GM18526 (cell line): ENCODE data around the gene SMYD5.

ENCODE experiments used
- POLR2A ChIP-seq: IDR thresholded peaks from 3 replicates; pipeline ENCODE4 v1.6.1; 2011; ENCODE audit not compliant: insufficient read length; ENCODE audit errors: extremely low read depth

SMYD5 gene

GRCh38 chr2:73253901-73254300 lies 39.9 kb downstream of the SMYD5 start:
- no peak for TF ChIP-seq POLR2A

- no peak for TF ChIP-seq POLR2A
Observed at GRCh38 chr2:73254343-73255006, 40.4 kb downstream of the SMYD5 start.

DNA sequence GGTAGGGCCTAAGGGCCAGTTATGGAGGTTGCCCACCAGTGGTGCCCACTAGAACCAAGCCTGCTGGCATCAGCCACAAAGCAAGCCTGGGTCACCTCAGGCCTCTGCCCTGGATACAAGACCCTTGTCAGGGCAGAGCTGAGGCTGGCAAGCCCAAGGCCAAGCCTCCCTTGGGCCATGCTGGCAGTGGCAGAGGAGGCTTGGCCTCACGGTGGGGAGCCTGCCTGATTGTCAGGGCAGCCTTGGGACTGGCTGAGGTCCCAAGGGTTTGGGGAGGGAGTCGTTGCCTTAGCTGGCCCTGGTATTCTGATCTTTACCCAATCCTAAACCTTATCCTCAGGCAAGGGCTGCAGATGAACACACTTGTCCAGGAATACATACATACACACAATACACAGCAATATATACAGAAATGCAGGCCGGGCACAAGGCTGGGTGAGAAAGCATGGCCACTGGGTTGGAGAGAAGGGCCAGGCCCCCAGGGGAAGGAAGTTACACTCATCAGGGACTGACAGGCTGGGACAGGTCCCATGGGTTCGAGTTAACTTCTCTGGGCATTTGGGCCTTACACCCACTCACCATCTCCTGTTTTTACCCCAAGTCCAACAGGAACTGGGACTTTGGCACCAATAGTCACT lies 41.1 kb downstream of the SMYD5 start:
- no peak for TF ChIP-seq POLR2A

GRCh38 chr2:73255907-73256617 lies 42.0 kb downstream of the SMYD5 start:
- TF ChIP-seq POLR2A, result no peak

- TF ChIP-seq POLR2A, result no peak
Observed at GRCh38 chr2:73256618-73256922, 42.5 kb downstream of the SMYD5 start.

DNA sequence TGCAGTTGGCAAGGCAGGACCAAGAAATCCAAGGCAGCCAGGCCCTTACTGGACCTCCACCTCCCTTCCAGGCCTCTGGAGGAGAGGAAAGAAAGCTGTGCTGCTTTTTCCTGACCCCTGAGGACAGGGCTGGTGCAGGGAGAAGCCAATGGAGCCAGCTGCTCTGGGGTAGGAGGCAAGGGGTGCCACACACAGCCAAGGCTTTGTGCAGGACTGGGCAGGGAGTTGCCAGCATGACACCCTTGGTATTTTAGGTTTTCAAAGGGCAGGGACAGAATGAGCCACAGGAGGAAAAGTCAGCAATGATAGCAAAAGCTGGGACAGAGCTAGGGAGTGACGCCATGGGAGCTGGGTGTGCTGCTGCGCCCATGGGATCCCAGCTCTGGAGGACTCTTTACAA lies 43.0 kb downstream of the SMYD5 start:
- no peak for TF ChIP-seq POLR2A

DNA sequence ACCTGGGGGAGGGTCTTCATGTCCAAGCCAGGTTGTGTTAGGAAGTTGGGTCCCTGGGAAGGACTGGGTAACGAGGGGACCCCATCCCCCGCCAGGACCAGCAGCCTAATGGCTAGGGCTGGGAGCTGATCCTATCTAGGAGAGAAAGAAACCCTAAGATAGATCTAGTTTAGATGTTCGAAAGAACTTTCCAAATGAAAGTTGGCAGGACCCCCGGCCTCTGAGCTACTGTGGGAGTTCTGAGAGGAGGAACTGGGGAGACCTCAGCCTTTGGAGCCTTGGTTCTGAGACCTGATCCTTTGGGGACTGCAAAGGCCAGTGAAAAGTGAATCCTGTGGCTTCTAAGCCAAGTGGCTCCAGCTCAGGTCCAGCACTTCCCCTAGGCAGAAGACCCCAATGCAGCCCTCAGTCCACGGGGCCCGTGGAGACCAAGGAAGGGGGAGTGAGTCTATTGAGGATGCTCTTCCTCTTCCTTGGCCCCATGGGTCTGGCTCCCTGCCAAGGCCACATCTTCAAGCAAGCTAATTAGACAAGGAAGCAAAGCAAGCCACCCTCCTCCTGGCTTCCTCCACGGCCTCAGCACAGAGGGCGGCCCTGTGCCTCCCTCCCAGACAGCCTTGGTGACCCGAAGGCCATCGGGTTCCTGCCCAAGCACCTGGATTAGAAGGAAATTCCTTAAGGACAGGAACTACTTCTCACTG lies 43.5 kb downstream of the SMYD5 start:
- TF ChIP-seq POLR2A, result no peak

GRCh38 chr2:73258186-73258912 lies 44.3 kb downstream of the SMYD5 start:
- TF ChIP-seq POLR2A, result no peak

DNA sequence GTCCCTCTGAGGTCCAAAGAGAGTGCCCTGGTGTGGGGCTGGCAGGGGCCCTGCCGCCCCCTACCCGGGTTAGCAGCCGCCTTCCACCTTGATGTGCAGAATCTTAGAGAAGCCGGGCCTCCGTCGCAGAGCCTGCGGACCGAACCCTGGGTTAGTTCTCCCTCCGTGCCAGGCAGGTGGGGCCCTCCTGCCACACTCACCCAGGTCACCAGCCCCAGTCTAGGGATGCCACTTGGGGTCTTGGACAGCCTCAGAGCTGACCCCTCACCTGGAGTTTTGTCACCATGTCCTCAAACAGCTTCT lies 44.8 kb downstream of the SMYD5 start:
- TF ChIP-seq POLR2A, result no peak

DNA sequence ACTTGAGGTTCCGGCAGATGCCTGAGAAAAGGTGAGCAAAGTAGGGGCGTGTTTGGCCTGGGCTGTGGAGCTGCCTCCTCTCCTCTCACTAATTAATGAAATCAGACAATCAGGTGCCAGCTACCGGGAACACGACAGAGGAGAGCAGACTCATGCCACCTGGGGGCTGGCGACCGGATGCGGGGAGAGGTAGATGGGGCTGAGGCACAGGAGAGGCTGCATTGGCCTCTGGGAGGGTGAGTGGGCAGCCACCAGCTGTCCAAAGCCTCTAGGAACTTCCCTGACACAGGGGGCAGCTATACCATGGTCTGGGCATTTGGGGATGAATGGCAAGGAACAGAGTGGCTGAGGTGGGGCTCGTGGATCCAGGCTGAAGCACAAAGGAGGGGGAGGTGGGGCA lies 45.2 kb downstream of the SMYD5 start:
- no peak for TF ChIP-seq POLR2A

DNA sequence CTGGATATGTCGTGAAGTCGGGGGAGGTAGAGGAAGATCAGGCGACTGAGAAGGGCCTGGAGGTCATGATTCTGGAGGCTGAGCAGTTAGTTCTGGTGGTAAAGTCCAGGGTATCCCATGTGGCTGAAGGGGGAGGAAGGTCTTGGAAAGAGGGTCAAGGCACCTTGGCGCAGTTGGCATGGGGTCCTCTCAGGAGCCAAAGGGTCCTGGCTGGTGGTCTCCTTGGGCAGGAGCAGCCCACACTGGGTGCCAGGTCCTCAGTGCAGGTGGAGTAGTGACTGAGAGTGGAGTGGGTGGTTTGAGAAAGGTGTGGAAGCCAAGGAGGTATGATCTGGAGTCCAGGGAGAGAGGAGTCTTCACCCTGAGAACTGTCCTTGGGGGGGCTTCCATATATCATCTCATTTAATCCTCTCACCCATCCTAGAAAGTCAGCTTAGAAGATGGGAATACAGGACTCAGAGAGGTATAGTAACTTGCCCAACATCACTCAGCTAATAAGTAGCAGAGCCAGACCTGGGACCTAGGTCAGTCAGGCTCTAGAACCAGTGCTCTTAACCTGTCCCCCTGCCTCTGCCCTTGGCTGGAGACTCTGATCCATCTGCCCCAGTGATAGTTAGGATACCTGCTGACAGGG lies 45.8 kb downstream of the SMYD5 start:
- no peak for TF ChIP-seq POLR2A

- TF ChIP-seq POLR2A, result no peak
Observed at GRCh38 chr2:73260338-73260984, 46.4 kb downstream of the SMYD5 start.

- TF ChIP-seq POLR2A, result no peak
Observed at GRCh38 chr2:73262108-73262651, 48.1 kb downstream of the SMYD5 start.
